RWPE2 (cell line): ENCODE results near the gene ALG9.
A peak's percentile ranks its signal among the peaks of the same experiment; 100 is the strongest.

Experiments
- ATAC-seq: fragments of 200-7000 bp; cut with Tn5 transposase; 3 replicates; pipeline ENCODE4 v1.9.1; 2021; ENCODE audit warnings: low read depth
- DNase-seq: peaks from one replicate; pipeline ENCODE4 v3.0.0-alpha.2; 2020; ENCODE audit warnings: low spot score
- H3K27ac ChIP-seq: fragments of 450-650 bp; 2 replicates; pipeline ENCODE4 v1.5.1; 2017; ENCODE audit warnings: mild to moderate bottlenecking; ENCODE audit not compliant: poor library complexity, severe bottlenecking
- H3K27me3 ChIP-seq: fragments of 250-450 bp; sonication (Bioruptor Pico); 2 replicates; pipeline ENCODE4 v1.5.1; 2021; ENCODE audit warnings: mild to moderate bottlenecking, moderate library complexity; ENCODE audit not compliant: insufficient read depth, poor library complexity, severe bottlenecking
- H3K36me3 ChIP-seq: fragments of 250-450 bp; sonication (Bioruptor Pico); 2 replicates; pipeline ENCODE4 v1.5.1; 2020; ENCODE audit warnings: low read depth, mild to moderate bottlenecking, moderate library complexity
- H3K4me1 ChIP-seq: fragments of 250-450 bp; sonication (Bioruptor Pico); 2 replicates; pipeline ENCODE4 v1.5.1; 2021; ENCODE audit warnings: mild to moderate bottlenecking, moderate library complexity; ENCODE audit not compliant: insufficient read depth, poor library complexity, severe bottlenecking
- H3K4me3 ChIP-seq: fragments of 250-450 bp; sonication (Bioruptor Pico); 2 replicates; pipeline ENCODE4 v1.5.1; 2021; ENCODE audit warnings: mild to moderate bottlenecking, moderate library complexity; ENCODE audit not compliant: severe bottlenecking
- H3K9me3 ChIP-seq: fragments of 250-450 bp; sonication (Bioruptor Pico); 2 replicates; pipeline ENCODE4 v1.5.1; 2021; ENCODE audit warnings: mild to moderate bottlenecking, moderate library complexity; ENCODE audit not compliant: severe bottlenecking
- CTCF ChIP-seq: fragments of 450-650 bp; IDR thresholded peaks from one replicate; pipeline ENCODE4 v1.5.1; 2017; ENCODE audit warnings: mild to moderate bottlenecking, moderate library complexity; ENCODE audit not compliant: poor library complexity, severe bottlenecking

The ALG9 gene, protein sequence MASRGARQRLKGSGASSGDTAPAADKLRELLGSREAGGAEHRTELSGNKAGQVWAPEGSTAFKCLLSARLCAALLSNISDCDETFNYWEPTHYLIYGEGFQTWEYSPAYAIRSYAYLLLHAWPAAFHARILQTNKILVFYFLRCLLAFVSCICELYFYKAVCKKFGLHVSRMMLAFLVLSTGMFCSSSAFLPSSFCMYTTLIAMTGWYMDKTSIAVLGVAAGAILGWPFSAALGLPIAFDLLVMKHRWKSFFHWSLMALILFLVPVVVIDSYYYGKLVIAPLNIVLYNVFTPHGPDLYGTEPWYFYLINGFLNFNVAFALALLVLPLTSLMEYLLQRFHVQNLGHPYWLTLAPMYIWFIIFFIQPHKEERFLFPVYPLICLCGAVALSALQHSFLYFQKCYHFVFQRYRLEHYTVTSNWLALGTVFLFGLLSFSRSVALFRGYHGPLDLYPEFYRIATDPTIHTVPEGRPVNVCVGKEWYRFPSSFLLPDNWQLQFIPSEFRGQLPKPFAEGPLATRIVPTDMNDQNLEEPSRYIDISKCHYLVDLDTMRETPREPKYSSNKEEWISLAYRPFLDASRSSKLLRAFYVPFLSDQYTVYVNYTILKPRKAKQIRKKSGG

DNA sequence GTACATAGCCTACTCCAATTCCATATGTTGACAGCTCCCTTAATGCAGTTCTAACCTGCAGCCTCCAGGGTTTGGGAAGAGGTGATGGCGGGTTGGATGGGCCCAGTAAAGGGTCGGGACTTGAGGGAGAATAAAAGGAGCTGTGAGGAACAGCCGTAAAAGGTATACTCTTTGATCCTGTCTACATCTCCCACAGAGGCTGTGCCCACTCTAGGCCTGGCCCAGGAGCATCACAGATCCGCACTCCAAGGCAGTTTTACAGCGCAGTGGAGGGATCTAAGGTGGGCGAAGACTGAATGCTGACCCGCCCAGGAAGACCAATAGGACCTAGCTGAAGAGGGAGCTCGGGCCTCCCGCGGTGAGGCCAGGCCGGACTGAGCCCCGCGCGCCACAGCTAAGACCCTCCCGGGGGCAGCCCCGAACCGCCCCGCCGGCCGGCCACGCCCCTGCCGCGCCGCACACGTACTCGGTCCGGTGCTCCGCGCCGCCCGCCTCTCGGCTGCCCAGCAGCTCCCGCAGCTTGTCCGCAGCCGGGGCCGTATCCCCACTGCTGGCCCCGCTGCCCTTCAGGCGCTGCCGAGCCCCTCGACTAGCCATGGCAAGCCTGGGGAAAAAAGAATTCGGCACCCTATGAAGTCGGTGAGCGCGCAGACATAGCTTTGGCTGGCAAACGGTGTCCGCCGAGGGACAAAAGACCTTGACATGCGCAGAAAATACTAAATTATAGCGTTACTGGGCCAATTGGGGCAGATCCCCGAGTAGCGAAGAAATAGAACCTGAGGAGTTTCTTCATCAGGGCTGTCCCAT lies at the start of gene ALG9:
Gene ALG9, minus strand, starts transcription at position 696 of the 807 bp plus-strand sequence. Its CDS starts 99 bp downstream, at position 597.
- no peaks in the 10 kb centered on the region for H3K27me3 ChIP-seq
- H3K4me3 ChIP-seq, result peak within 1 kb of the TSS; percentile 80
- peak; percentile 23 for TF ChIP-seq CTCF

GRCh38 chr11:111920908-111921307 lies 49.5 kb upstream of the ALG9 start:
- H3K4me3 ChIP-seq, result no peak overlapping the region
- H3K9me3 ChIP-seq, result no peaks in the 10 kb centered on the region
- no peak for DNase-seq
- no peaks in the 10 kb centered on the region for H3K27me3 ChIP-seq
- H3K4me1 ChIP-seq, result peaks cover 8% of the 10 kb centered on the region
- H3K27ac ChIP-seq, result no peak overlapping the region
- no peak for ATAC-seq
- TF ChIP-seq CTCF, result no peak
- no peaks in the 10 kb centered on the region for H3K36me3 ChIP-seq

More for the DNA sequence above, at the start of gene ALG9:
- DNase-seq (peak; percentile 69), ATAC-seq (peak; percentile 87)
- peaks cover 34% of the 10 kb centered on the region for H3K36me3 ChIP-seq
- peaks cover 3% of the 10 kb centered on the region for H3K4me1 ChIP-seq
- no peaks in the 10 kb centered on the region for H3K9me3 ChIP-seq
- peak within 1 kb of the TSS; percentile 61 for H3K27ac ChIP-seq

DNA sequence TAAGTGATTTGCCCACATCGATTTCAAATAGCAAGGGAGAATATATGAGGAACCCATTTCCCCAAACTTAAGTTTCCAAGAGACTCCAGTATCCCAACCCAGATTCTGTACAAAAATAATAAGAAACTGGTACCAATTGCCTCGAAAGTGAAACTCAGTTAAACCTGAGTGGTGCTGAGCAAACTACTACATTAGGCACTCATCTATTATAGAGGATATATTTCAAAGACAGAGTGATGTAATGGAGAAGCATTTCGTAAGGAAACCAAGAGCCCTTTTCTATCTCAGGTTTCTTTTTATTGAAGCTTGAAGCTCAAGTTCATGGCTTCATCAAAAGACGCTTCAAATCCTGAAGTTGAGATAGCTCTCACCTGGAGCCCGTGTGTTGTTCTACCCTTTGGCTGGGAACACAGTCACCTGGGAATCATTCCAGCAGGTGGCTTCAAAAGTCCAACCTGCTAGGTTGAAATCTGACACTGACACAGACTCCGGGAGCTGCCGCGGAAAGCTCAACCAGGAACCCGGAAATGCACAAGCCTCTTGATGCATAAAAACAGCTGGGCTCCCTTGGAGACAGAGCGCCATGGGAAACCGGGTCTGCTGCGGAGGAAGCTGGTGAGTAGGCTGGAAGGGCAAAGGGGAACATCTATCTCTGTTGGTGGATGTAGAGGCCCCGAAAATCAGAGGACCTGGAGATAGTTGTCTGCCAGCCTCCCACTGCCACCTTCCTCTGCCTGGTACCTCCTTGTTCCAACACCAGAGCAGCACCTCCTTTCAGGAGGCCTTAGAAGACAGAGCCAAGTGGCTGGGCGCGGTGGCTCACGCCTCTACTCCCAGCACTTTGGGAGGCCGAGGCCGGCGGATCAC lies 47.2 kb upstream of the ALG9 start, which contains the start of gene C11orf52:
Gene C11orf52, plus strand, starts transcription at position 524 of the 867 bp plus-strand sequence. Its CDS starts 60 bp downstream, at position 584.
- peak; percentile 66 for DNase-seq
- peak; percentile 87 for ATAC-seq

More for the DNA sequence above, 47.2 kb upstream of the ALG9 start, which contains the start of gene C11orf52:
- Histone ChIP-seq H3K27ac (no peak within 1 kb of the TSS), H3K27me3 (no peaks in the 10 kb centered on the region), H3K4me1 (peaks cover 8% of the 10 kb centered on the region), H3K4me3 (no peak within 1 kb of the TSS), H3K36me3 (no peaks in the 10 kb centered on the region), H3K9me3 (no peaks in the 10 kb centered on the region)
- TF ChIP-seq CTCF, result no peak
